ENCODE data around the gene SRCAP. TPM values are rescaled to one million over a fixed set of nuclear protein-coding genes. Genes with fewer than 3 reads are reported as not detected.
A peak's percentile ranks its signal among the peaks of the same experiment; 100 is the strongest.

The SRCAP gene
- total RNA-seq, 4 donors from 2014 or later, result 17.2 to 42.6 (median 31.0) TPM

GRCh38 chr16:30777591-30778297 lies 78.8 kb downstream of the SRCAP start:
- Histone ChIP-seq H3K4me1 (peaks cover 0 to 54% (median 15%) of the 10 kb centered on the region in 4 donors), H3K9me3 (no peaks in the 10 kb centered on the region), H3K27ac (peak overlapping the region; percentile 2 to 75 (median 34)), H3K27me3 (no peaks in the 10 kb centered on the region), H3K4me3 (no peak overlapping the region), H3K36me3 (peaks cover 0 to 45% (median 9%) of the 10 kb centered on the region in 3 donors)
- no peak for DNase-seq (ENCODE audit: low spot score in 2 of 2)
- WGBS, 2 donors, result 73% methylated on average over 7 of the region's 7 CpGs
- TF ChIP-seq EP300 (IDR thresholded peaks at IDR 0.05) (no peak), POLR2A (IDR thresholded peaks at IDR 0.05) (no peak), CTCF (IDR thresholded peaks at IDR 0.05) (no peak)

- H3K4me3 ChIP-seq, result no peak overlapping the region
- peak in 1 of 2 donors; percentile 56 for DNase-seq (ENCODE audit: low spot score in 2 of 2)
- peak overlapping the region in 3 of 4 donors; percentile 51 to 75 (median 74) for H3K27ac ChIP-seq
- 61 to 73% methylated on average over 14 of the region's 14 CpGs for WGBS, 2 donors
- H3K27me3 ChIP-seq, result no peaks in the 10 kb centered on the region
- H3K36me3 ChIP-seq, result peaks cover 0 to 45% (median 13%) of the 10 kb centered on the region in 3 donors
- H3K9me3 ChIP-seq, result no peaks in the 10 kb centered on the region
- peaks cover 0 to 54% (median 15%) of the 10 kb centered on the region in 4 donors for H3K4me1 ChIP-seq
- TF ChIP-seq POLR2A (IDR thresholded peaks at IDR 0.05) (no peak), EP300 (IDR thresholded peaks at IDR 0.05) (peak in 1 of 2 donors; percentile 10), CTCF (IDR thresholded peaks at IDR 0.05) (no peak)
Measured at GRCh38 chr16:30778549-30779244, 79.7 kb downstream of the SRCAP start.

- H3K27ac ChIP-seq, result peak overlapping the region in 3 of 4 donors; percentile 51 to 75 (median 74)
- peaks cover 0 to 47% (median 13%) of the 10 kb centered on the region in 3 donors for H3K36me3 ChIP-seq
- H3K4me1 ChIP-seq, result peaks cover 0 to 55% (median 14%) of the 10 kb centered on the region in 4 donors
- no peaks in the 10 kb centered on the region for H3K9me3 ChIP-seq
- no peak for DNase-seq (ENCODE audit: low spot score in 2 of 2)
- no peak for TF ChIP-seq EP300 (IDR thresholded peaks at IDR 0.05)
- TF ChIP-seq CTCF (IDR thresholded peaks at IDR 0.05), result no peak
- TF ChIP-seq POLR2A (IDR thresholded peaks at IDR 0.05), result no peak
- 82 to 87% methylated on average over 6 of the region's 6 CpGs for WGBS, 2 donors
- H3K27me3 ChIP-seq, result no peaks in the 10 kb centered on the region
- H3K4me3 ChIP-seq, result no peak overlapping the region
Measured at GRCh38 chr16:30779596-30779995, 80.6 kb downstream of the SRCAP start.

- H3K27me3 ChIP-seq, result no peaks in the 10 kb centered on the region
- 81 to 89% methylated on average over 3 of the region's 3 CpGs for WGBS, 2 donors
- H3K36me3 ChIP-seq, result peaks cover 0 to 47% (median 13%) of the 10 kb centered on the region in 3 donors
- TF ChIP-seq CTCF (IDR thresholded peaks at IDR 0.05) (no peak), EP300 (IDR thresholded peaks at IDR 0.05) (no peak), POLR2A (IDR thresholded peaks at IDR 0.05) (no peak)
- peaks cover 0 to 55% (median 11%) of the 10 kb centered on the region in 4 donors for H3K4me1 ChIP-seq
- H3K9me3 ChIP-seq, result no peaks in the 10 kb centered on the region
- DNase-seq (ENCODE audit: low spot score in 2 of 2), result no peak
- peak overlapping the region in 2 of 4 donors; percentile 51 to 75 for H3K27ac ChIP-seq
- no peak overlapping the region for H3K4me3 ChIP-seq
Measured at GRCh38 chr16:30780021-30780420, 81.0 kb downstream of the SRCAP start.

DNA sequence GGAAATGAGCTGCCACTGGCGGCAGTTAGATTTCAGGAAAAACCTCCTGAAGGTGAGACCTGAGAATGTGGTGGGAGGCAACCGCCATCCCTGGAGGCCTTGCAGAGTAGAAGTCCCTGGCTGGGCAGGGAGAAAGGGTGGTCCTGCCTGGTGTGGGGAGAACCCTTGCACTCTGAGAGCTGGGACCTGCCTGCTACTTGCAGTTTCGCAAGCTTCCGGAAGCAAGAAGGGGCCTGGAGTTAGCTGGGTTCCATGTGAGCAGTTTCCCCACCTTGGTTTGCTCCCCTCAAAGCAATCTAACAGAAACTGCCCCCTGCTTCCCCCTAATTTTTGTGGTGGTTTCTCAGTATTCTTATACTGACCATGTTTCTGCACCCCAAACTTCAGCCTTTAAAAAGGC lies 81.6 kb downstream of the SRCAP start:
- WGBS, 2 donors, result 67 to 79% methylated on average over 4 of the region's 4 CpGs
- DNase-seq (ENCODE audit: low spot score in 2 of 2), result no peak
- no peaks in the 10 kb centered on the region for H3K27me3 ChIP-seq
- no peak overlapping the region for H3K4me3 ChIP-seq
- H3K27ac ChIP-seq, result peak overlapping the region in 1 of 4 donors; percentile 75
- H3K36me3 ChIP-seq, result peaks cover 0 to 47% (median 13%) of the 10 kb centered on the region in 3 donors
- no peaks in the 10 kb centered on the region for H3K9me3 ChIP-seq
- TF ChIP-seq EP300 (IDR thresholded peaks at IDR 0.05), result no peak
- peaks cover 0 to 59% (median 9%) of the 10 kb centered on the region in 4 donors for H3K4me1 ChIP-seq
